HG02678 (cell line): ENCODE data around the gene NANOS3.
"Not testable (repeated sequence)": the region's sequence is repeated elsewhere in the genome, so short reads cannot be mapped to it uniquely, and the experiment has no call there.

Experiments used
- ATAC-seq: cut with Tn5 transposase; IDR thresholded peaks from one replicate; pipeline ENCODE4 v1.9.1; 2021; ENCODE audit warnings: mild to moderate bottlenecking, moderate library complexity; ENCODE audit not compliant: unreplicated experiment

NANOS3 gene

GRCh38 chr19:13918726-13919411 is 41.9 kb downstream of the NANOS3 start:
- ATAC-seq, result no peak

DNA sequence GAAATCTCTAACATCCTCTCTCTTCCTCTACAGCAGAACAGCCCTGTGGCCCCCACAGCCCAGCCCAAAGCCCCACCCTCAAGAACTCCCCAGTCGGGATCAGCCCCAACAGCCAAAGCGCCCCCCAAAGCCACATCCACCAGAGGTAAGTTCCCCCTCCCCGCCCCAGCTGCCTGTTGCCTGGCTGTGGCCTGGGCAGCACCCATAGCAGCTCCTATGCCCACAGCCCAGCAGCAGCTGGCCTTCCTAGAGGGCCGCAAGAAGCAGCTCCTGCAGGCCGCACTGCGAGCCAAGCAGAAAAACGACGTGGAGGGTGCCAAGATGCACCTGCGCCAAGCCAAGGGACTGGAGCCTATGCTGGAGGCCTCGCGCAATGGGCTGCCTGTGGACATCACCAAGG is 43.6 kb downstream of the NANOS3 start:
- no peak for ATAC-seq

GRCh38 chr19:13920940-13921747 is 44.2 kb downstream of the NANOS3 start:
- no peak for ATAC-seq

GRCh38 chr19:13922118-13922517 is 45.2 kb downstream of the NANOS3 start:
- ATAC-seq, result not testable (repeated sequence)

DNA sequence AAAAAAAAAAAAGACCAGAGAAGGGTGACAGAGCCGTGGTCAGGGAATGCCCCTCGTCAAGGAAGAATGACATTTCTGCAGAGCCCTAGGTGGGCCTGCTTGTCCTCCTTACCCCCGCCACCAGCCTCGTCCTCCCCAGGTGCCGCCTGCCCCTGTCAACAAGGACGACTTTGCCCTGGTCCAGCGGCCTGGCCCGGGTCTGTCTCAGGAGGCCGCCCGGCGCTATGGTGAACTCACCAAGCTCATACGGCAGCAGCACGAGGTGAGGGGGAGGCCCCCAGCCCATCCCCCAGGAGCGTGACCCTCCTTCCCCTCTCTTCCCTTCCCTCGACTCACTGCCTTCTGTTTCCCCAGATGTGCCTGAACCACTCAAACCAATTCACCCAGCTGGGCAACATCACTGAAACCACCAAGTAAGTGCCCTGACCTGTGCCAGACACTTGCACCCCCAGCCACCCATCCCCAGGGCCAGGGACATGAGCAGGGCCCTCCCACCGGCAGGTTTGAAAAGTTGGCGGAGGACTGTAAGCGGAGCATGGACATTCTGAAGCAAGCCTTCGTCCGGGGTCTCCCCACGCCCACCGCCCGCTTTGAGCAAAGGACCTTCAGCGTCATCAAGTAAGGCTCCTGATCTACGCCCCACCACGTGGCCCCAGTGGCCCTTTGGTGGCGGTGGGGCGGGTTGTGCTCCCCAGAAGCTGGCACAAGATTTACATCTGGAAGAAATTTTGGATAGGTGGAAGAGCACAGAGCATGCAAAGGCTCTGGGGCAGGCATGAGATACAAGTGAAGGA is 46.5 kb downstream of the NANOS3 start:
- no peak for ATAC-seq

- no peak for ATAC-seq
Observed at GRCh38 chr19:13926010-13926409, 49.1 kb downstream of the NANOS3 start.

DNA sequence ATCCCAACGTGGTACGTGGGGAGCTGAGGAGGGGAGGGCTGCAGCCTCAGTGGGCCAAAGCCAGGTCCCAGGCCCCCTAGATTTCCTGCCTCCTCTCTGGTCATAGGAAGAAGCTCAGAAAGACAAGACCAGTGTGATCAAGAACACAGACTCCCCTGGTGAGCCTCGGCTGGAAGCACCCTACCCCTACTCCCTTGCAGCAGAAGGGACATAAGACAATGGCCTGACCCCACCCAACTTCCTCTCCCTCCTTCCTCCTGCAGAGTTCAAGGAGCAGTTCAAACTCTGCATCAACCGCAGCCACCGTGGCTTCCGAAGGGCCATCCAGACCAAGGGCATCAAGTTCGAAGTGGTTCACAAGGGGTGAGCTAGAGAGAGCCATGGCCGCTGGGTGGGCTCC is 49.8 kb downstream of the NANOS3 start:
- no peak for ATAC-seq

DNA sequence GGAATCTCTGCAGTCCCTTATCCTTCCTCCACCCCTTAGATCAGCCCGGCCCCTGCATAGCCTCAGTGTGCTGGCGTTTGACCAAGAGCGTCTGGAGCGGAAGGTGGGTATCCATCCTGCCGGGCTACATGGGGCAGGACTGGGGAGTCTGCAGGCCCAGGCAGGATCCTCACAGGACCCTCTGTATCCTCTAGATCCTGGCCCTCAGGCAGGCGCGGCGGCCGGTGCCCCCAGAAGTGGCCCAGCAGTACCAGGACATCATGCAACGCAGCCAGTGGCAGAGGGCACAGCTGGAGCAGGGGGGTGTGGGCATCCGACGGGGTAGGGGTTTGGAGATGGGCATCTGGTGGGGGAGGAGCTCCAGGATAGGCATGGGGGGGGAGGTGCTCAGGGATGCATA is 52.4 kb downstream of the NANOS3 start:
- no peak for ATAC-seq

- ATAC-seq, result no peak
Observed at GRCh38 chr19:13929956-13930355, 53.0 kb downstream of the NANOS3 start.
